ENCODE results near the gene PDLIM5.

PDLIM5 gene

GRCh38 chr4:94566420-94566819, 114.7 kb downstream of the PDLIM5 start:
- DNase-seq: no peak

GRCh38 chr4:94567811-94568210, 116.1 kb downstream of the PDLIM5 start:
- DNase-seq: no peak

GRCh38 chr4:94570558-94570957, 118.8 kb downstream of the PDLIM5 start:
- DNase-seq: no peak

GRCh38 chr4:94571298-94571697, 119.6 kb downstream of the PDLIM5 start:
- no peak for DNase-seq

- no peak for DNase-seq
Measured at GRCh38 chr4:94571715-94572114, 120.0 kb downstream of the PDLIM5 start.

GRCh38 chr4:94574050-94574449, 122.3 kb downstream of the PDLIM5 start:
- no peak for DNase-seq

- no peak for DNase-seq
Measured at GRCh38 chr4:94574616-94575015, 122.9 kb downstream of the PDLIM5 start.

- DNase-seq: no peak
Measured at GRCh38 chr4:94575652-94576051, 123.9 kb downstream of the PDLIM5 start.

GRCh38 chr4:94576210-94576609, 124.5 kb downstream of the PDLIM5 start:
- DNase-seq: no peak

GRCh38 chr4:94577136-94577535, 125.4 kb downstream of the PDLIM5 start:
- no peak for DNase-seq

- no peak for DNase-seq
Measured at GRCh38 chr4:94578195-94578594, 126.5 kb downstream of the PDLIM5 start.

GRCh38 chr4:94581766-94582165, 130.0 kb downstream of the PDLIM5 start:
- DNase-seq: no peak

- no peak for DNase-seq
Measured at GRCh38 chr4:94582517-94582916, 130.8 kb downstream of the PDLIM5 start.

- DNase-seq: no peak
Measured at GRCh38 chr4:94583914-94584641, 132.3 kb downstream of the PDLIM5 start.

- no peak for DNase-seq
Measured at GRCh38 chr4:94588896-94589693, 137.4 kb downstream of the PDLIM5 start.

- DNase-seq: no peak
Measured at GRCh38 chr4:94590493-94590892, 138.8 kb downstream of the PDLIM5 start.

GRCh38 chr4:94591289-94591688, 139.5 kb downstream of the PDLIM5 start:
- no peak for DNase-seq

GRCh38 chr4:94595013-94595412, 143.3 kb downstream of the PDLIM5 start:
- DNase-seq: no peak

- no peak for DNase-seq
Measured at GRCh38 chr4:94595880-94596483, 144.2 kb downstream of the PDLIM5 start.

- no peak for DNase-seq
Measured at GRCh38 chr4:94598758-94599157, 147.0 kb downstream of the PDLIM5 start.

GRCh38 chr4:94603170-94603747, 151.5 kb downstream of the PDLIM5 start:
- DNase-seq: no peak

GRCh38 chr4:94605241-94605805, 153.6 kb downstream of the PDLIM5 start:
- no peak for DNase-seq

- DNase-seq: no peak
Measured at GRCh38 chr4:94610145-94610544, 158.4 kb downstream of the PDLIM5 start.

All from NCI-H146 (cell line).